Measurements from ENCODE around the gene CPE.
"Not testable (repeated sequence)": the region's sequence is repeated elsewhere in the genome, so short reads cannot be mapped to it uniquely, and the experiment has no call there.

CPE gene

DNA sequence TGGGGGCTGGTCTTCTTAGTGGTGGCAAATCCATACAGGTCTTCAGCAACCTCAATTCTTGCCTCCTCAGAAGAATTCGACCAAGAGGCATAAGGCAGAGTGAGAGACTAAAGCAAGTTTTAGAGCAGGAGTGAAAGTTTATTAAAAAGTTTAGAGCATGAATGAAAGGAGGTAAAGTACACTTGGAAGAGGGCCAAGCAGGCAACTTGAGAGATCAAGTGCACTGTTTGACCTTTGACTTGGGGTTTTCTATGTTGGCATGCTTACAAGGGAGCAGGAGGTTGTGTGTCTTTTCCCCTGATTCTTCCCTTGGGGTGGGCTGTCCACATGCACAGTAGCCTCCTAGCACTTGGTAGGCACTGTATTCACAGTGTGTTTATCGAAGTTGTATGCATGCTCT lies 91.2 kb downstream of the CPE start:
- no peak for DNase-seq

DNA sequence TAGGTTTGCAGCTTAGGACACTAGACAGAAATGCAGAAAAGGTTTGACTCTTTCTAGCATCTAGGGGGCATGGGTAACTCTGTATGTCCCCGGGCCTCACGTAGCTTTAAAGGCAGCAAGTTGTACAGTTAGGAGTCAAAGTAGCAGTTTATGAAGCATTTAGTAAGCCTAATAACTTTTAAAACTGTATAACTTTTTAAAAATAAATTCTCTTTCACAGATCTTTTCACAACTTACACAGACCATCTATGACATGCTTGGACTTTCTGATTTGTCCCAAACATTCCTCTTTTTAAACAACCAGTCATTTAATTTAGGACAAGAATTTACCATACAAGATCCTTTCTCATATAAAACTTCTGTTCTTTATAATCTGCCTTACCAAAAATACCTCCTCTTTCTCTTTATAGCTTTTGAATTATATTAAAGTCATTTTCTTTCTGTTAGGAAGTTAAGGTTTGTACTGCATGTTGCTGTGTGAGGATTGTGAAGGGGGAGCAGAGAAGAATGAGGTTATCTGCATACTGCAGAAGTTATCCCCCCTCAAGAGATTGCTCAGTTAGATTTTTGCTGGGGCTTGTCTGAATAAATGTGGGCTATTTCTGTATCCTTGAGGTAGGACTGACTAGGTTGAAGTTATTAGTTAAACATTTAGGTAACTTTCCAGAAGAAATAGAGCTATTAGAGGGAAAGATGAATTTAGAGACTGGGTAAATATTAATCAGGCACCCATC lies 94.3 kb downstream of the CPE start:
- DNase-seq, result no peak

DNA sequence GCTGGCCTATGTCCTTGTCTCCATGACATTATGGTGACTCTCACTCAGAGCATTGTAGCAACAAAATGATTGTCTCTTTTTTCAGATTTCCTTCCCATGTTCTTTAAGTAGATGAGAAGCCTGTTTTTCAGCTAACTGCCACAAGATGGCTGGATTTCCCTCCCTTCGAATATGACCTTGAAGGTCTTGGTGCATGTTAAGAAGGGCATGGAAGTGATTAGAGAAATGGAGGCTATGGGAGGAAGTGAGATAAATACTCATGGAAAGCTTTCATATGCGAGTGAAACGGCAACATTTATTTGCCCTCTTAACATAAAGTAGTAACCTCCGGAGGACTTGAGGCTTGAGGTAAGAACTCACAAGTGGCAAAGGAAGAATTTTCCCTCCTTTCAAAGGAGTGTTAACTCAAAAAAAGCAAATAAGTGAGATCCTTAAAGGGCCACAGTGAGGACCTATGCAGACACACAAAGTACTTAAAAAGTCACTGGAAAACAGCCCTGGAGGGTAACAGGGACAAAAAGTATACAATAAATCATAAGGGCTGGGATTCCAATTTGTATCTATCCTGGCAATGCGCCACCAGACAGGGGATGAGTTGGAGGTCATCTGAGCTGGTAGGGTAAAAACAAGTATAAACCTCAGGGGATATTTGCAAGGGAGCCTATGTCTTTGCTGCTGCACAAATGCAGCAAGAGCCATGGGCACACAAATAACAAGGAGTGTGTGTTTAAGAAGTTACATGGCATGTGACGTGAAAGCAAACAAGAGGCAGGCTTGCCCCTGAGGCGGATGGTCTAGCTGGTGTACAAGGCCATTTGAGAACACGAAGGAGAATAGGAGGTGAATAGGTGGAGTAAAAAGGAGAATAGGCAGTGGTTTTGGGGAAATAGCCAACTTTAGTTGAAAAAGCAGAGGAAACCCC lies 96.2 kb downstream of the CPE start:
- DNase-seq, result no peak

DNA sequence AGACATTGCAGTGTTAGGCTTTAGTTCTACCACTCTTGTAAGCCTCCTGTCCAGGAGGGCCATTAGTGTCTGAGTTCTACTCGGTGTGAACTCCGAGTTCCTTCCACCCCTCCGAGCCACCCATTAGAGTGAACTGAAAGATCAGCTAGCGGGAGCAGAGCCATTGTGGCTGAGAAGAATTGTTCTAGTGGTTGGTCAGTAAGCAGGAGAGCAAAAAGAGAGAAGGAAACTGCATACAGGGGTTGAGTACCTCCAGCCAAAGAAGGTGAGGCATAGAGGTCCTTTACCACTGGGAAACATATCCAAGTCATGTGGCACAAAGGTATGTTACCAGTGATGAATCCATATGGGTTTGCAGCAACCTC lies 96.9 kb downstream of the CPE start:
- no peak for DNase-seq

DNA sequence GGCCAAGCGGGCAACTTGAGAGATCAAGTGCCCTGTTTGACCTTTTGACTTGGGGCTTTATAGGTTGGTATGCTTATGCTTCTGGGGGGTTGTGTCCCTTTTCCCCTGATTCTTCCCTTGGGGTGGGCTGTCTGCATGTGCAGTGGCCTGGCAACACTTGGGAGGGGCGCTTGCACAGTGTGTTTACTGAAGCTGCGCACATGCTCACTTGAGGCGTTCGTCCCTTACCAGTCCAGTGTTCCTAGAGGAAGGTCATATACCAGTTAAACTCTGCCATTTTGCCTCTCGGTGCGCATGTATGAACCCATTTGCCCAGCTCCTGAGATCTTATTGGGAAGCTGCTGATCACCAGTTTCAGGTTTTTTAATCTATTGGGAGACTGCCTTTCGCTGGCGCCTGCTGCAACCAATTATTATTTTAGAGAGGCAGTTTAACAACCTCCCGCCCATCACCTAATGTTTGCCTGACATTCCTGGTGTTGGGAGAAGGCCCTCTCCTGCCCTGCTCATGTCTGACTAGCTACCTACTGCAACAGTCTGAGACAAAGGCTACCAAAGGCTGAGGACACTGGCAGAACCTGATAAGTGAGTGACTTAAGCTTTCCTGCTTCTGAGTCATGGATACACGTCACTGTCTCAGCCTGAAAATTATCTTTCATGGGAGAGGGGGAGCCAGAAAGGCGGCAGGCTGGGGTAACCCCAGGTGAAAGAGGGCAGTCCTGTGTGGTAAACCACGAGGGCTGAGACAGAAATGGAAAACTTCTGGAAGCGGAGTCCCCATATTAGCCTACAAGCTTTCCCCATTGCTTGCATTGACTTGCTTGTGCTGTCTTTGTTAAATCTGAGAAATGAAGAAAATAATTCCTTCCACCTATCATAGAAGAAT lies 97.6 kb downstream of the CPE start:
- no peak for DNase-seq

DNA sequence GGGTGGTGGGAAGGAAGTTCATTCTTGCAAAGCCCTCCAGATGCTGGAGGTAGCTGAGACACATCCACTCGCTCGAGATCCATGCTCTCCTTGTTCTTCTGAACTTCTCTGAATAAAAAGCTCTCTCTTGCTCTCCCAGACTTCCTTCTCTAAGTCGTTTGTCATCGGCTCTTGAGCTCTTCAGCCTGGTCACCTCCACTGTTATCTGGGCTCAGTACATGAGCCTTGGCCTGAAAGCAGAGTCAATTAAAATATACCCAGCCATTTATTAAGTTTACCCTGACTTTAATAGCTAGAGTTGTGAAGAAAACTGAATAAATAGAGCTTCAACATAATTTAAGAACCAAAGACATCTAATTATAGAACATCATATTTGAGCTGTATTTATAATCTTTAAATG lies 99.0 kb downstream of the CPE start:
- no peak for DNase-seq

DNA sequence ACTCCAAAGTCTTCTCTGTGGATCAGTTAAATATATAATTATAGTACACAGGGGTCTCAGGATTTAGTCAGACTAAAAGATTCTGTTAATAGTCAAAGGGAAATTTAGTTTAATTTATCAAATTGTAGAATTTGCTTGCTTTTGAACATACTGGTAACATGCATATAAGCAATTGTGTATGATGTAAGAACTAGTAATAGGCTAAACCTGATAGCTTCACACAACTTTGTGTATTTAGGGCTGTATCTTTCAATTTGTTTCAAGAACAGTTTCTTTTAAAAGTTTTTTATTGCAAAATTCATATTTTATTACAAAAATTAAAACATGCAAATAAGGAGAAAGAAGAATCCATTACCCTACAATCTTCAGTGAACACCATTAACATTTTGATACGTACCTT lies 99.5 kb downstream of the CPE start:
- no peak for DNase-seq

DNA sequence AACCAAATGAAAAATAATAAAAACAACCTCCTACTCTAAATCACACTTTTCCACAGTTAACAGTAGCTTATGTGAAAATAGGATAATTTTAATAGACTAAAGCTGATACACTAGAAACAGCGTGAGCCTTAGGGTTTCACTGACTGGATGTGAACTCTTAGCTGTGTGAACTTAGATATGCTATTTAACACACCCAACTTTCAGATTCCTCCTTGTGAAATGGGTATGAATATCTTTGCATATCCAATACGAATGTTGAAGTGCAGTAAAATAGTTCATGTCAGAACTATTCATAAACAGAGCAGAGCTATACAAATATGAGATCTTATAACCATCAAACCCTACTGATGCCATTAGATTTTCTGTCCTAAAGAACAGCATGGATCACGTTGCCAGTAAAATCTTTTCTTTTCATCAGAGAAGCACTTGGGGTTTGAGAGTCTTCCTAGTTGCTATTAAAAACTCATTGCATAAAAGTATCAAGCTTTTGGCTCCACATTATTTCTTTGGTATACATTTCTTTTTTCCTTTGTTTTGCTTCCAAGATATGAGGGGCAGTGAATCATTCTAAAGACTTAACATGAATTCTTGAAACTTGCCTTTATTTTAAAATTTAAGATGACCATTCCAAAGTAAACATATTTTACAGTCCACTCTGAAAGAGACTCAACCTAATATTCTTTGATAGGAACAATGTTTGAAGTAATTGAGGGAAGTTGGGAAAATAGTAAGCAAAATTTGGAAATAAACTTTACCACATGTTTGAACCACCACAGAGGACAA lies 102.4 kb downstream of the CPE start:
- no peak for DNase-seq

DNA sequence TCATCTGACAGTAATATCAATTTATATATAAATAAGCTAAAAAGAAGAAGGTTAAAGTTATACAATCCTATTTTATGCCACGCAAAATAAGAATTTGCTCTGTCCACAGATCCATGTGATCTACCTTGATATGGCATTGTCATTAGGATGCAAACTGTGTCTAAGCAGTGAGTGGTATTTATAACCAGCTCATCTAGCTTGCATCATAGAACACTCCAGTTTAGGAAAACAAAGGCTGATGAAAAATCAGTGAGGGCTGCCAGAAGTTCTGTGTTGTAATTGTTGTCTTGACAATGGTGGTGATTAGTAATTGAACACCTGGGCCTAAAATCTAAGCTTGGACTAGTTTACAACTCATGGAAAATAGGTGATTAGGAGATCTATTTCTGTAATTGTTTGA lies 111.0 kb downstream of the CPE start:
- DNase-seq, result no peak

DNA sequence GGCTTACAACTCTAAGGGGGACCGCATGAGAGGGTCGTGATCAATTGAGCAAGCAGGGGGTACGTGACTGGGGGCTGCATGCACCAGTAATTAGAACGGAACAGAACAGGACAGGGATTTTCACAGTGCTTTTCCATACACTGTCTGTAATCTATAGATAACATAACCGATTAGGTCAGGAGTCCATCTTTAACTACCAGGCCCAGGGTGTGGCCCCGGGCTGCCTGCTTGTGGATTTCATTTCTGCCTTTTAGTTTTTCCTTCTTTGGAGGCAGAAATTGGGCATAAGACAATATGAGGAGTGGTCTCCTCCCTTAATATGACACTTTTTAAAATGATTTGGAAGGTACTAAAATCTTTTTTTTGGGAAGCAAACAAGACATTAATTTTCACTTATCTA lies 113.8 kb downstream of the CPE start:
- not testable (repeated sequence) for DNase-seq

DNA sequence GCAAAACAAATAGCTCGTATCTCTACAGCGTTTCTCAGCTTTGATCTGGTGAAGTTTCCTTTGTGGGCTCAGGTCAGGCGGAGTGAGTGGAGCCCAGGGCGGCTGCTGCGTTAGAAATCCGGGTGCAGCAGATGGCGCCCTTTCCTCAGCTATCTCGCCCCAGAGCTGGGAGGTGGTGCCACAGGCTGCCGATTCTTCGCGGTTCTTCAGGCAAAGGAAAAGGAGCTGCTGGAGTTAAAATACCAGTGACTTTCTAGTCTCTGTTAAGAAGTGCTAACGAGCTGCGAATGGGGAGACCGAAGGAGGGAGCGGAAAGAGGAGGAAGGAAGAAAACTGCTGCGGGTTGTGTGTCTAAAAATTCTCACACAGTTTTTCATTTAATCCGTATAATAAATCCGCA lies 114.6 kb downstream of the CPE start:
- DNase-seq, result peak; percentile 71 to 77

DNA sequence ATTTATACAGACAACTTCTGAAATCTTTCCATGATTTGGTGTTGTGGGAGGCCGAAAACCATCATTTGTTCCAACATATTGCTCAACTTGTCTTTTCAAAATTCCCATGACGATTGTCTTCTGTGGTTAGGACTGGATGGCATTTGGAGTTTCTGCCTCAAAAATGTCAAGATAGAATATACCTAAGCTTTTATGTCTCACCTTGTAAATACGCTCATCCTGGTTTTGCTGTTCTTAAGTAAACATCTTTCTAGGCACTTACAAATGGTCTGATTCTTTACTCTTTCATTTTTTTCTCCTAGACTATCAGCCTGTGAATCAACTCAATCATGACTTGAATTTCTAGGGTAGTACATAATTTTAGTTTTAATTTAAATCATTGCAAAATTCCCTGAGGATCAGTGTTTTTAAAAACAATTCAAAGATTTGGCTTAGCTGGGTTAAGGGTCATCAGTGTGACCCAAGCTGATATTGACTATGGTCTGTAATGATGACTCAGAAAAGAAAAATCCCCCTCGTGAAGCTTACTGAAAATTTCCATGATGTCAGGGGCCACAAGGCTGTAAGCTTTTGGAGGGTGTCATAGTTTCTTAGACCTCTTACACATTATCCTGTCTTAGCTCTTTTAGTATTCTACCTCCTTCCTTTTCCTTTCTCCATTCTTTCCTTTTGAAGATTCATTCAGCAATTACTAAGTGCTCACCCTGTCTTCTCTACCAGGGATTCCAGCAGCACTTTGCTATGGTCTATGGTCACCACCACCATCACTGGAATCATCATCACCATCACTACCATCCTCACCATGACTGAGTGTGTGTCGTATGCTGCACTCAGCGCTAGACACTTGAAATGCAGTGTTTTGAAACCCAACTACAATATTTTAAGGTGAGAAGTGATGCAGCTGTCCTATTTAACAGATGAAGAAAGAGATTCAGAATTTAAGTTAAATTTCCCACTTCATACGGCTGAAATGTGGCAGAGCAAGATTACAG lies 124.4 kb downstream of the CPE start:
- no peak for DNase-seq

DNA sequence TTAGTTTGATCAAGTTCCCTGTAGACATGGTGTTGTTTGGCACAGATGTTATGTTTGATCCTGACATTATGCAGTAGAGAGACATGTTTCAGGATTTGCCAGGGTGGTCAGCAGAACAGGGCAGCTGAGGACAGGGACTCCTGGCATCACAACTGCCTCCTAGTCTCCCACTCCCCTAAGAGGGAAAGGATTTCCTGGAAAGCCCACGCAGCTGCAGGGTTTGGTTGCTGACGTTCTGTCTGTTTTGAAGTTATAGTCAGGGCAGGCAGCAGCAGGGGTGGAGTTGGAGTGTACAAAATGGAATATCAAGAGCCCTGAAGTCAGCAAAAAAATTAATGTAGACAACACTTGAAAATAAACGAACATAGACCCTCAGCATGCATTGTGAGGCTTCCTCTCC lies 125.4 kb downstream of the CPE start:
- no peak for DNase-seq

DNA sequence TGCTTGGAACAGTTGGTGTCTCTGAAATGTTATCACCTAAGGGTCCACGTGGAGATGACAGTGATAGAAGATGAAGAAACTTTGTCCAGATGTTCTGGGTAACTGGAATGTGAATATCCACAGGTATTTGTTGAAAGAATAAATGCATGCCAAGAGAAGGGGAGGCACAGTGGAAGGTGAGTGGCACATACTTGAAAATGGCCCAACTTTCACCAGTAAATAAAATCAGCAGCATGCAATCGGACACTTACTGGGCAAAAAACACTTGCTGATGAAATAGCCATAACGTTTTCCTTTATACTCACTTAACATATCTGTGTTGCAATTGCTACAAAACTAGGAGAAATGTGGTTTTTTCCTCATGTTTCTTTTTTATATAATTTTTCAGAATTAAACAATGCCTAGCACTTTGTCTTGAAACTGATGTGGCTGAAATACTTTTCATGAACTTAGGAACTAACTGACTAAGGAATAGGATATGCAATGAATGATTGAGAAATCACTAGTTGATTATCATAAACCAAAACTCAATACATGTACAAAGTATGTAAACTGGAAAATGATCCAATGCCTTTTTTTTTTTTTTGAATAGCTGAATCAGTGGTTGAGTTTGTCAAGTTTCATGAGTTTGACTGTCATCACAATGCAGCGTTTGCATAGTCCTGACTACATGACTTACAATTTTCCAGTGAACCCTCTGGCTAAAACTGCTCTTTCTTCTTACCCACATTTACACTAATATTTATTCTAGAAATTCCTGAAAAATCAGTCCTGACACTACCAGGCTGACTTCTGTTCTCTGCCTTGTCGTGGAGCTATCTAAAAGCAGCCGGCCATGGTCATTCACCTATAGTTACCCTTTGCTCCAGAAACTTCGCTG lies 127.4 kb downstream of the CPE start:
- DNase-seq, result no peak

DNA sequence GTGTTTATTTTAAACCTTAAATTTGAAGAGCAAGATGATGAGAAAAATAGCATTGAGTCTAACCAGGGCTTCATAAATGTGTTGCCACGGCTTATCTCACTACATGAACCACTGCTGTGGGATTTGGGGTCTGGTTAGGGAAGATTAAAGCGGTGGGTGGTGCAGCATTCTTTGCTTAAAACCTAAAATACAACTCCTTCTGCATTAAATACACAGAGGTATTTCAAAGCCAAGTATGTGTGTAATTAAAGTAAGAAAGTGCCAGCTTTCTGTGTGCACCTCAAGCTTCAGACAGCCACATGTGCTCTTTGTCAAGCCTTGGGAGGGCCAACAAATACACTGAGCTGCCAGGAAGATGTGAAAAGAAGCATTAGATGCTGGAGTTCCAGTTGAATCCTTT lies 128.0 kb downstream of the CPE start:
- no peak for DNase-seq

DNA sequence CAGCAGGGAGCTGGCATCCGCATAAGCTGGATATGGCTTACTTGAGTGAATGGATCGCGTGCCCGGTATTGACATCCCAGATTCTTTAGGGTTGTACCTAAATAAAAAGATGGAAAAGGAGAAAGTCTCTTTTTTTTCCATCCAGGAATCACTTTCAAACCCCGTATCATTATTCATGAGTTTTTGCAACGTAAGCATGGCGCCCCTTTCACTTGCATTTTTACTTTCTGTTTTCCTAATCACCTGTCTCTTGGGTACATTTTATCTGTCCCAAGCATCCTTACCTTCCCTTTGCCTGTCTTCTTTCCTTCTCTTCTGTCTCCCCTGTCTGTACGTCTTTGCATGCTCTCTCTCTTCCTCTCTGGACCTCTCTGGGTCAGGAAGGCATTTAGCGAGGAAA lies 128.6 kb downstream of the CPE start:
- no peak for DNase-seq

DNA sequence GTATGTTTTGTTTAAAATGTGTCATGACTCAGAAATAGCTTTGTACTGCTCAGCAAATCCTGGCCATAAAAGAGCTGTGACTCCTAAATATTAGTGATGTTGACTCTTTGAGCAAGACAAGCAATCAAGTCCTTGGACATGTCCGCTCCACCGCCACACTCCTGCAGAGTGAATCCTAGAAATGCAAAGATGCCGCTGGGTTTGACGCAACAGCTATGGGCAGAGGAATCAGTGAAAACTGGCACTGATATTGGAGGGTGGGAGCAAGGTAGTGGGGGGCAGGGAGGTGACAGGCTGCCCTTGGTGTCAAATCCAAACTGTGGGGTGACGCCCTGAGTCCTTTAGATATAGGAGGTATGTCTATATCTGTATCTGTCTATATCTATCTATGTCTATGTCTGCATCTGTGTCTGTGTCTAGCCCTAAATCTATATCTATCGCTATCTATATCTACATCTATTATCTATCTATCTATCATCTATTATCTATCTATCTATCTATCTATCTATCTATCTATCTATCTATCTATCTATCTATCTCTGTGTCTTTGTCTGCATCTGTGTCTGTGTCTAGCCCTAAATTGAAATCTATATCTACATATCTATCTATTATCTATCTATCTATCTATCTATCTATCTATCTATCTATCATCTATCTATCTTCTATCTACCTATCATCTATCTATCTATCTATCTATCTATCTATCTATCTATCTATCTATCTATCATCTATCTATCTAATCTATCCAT lies 129.7 kb downstream of the CPE start:
- no peak for DNase-seq

DNA sequence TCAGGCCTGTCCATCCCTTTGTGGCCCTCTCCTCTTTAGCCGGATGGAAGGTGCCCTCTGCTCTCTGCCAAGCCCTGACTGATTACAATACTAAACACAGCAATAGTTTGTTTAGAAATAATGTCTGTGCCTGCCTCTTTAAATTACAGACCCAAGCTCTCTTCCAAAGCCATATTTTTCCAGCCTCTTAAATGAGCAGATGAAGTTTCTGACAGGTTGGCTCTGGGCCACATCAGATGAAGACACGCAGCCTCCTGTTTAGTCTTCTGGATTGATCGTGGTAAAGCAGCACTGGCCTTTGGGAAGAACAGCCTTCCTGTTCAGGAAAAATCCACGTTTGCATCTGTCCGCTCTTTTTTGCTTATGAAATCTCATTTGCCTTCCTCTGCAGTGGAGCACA lies 133.6 kb downstream of the CPE start:
- DNase-seq, result no peak

DNA sequence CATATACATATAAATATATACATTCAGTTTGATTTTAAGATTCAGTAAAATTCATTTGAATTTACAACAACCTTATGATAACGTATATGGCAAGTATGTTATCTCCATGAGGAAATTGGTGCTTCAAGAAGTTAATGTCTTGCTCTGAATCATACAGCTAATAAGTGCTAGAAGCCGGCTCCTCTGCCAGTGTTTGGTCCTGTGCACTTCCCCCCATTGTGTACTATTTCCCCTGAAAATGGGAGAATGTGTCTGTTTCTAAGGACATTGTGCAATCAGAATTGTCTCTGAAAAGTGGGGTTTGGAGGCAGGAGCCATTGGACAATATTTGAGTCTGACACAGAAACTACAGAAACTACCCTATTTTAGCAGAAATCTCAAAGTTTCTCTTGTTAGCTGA lies 135.9 kb downstream of the CPE start:
- DNase-seq, result no peak

DNA sequence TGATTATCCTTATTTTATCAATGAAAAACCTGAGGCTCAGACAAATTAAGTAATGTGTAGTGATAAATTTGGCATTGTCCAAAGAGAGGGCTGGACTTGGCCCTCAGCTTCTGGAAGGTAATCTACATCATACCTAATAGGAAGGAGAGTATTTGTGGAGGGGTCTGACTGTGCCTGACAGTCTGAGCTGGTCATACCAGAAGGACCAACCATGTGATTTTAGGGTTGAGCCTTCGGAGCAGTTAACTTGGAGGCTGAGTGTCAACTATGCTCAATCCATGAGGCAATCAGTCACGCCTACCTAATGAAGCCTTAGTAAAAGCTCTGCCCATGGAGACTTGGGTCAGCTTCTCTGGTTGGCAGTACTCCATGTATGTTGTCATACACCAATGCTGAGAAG lies 136.4 kb downstream of the CPE start:
- no peak for DNase-seq
